Thyroid gland (tissue), 4 donors: Measurements from ENCODE around the gene ADAM12.

Experiments
- CTCF ChIP-seq, 6 experiments: fragments of 200-600 bp in 3 of 6; fragments of 450-650 bp in 3 of 6; sonication (generic) in 3 of 6; IDR thresholded peaks; one replicate each; pipeline ENCODE4 v1.5.1; 2016 to 2019; ENCODE audit warnings: antibody characterized with exemption in 6 of 6, mild to moderate bottlenecking in 2 of 6, inconsistent platforms in 1 of 6, moderate library complexity in 1 of 6
- POLR2A ChIP-seq, 2 donors: fragments of 450-650 bp; IDR thresholded peaks; one replicate each; pipeline ENCODE4 v1.6.1; 2017; ENCODE audit warnings: antibody characterized with exemption in 2 of 2, mild to moderate bottlenecking in 2 of 2, moderate library complexity in 1 of 2

GRCh38 chr10:126205486-126206205 lies 182.6 kb downstream of the ADAM12 start:
- TF ChIP-seq POLR2A (IDR thresholded peaks at IDR 0.05) (no peak), CTCF (IDR thresholded peaks at IDR 0.05) (no peak)
